Esophagus muscularis mucosa (tissue), 4 donors: ENCODE results near the gene OR10K2.

Experiments
- EP300 ChIP-seq: sonication (generic); formaldehyde crosslinking; IDR thresholded peaks from one replicate; pipeline ENCODE4 v1.6.1; 2017; ENCODE audit warnings: antibody characterized with exemption
- POLR2A ChIP-seq: fragments of 450-650 bp; IDR thresholded peaks from one replicate; pipeline ENCODE4 v1.6.1; 2017; ENCODE audit warnings: antibody characterized with exemption, moderate library complexity, mild to moderate bottlenecking, low read depth
- TF ChIP-seq, protein P1 (sequence below), 3 experiments: fragments of 200-600 bp in 2 of 3; fragments of 450-650 bp in 1 of 3; sonication (generic) in 2 of 3; IDR thresholded peaks; one replicate each; pipeline ENCODE4 v1.5.1; 2017 to 2019; ENCODE audit warnings: antibody characterized with exemption in 3 of 3, mild to moderate bottlenecking in 2 of 3, moderate library complexity in 1 of 3

DNA sequence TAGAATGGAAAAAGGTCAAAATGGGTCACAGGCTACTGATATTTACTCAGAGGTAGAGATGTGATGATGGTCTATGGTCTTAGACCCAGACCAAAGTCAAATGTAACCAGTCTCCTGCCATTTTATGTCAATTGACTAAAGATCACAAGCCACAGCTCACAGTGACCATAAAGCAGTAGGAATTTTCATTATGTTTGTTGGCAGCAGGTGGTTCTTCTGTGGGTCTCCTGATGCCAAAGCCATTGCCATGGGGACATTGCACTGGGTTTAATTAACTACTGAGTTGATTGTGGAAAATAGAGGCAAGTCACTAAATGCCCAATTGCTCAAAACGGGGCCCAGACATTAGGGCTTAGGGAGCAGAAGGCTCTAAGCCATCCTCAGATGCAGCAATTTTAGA lies at the start of gene OR10K2:
- TF ChIP-seq, protein P1, sequence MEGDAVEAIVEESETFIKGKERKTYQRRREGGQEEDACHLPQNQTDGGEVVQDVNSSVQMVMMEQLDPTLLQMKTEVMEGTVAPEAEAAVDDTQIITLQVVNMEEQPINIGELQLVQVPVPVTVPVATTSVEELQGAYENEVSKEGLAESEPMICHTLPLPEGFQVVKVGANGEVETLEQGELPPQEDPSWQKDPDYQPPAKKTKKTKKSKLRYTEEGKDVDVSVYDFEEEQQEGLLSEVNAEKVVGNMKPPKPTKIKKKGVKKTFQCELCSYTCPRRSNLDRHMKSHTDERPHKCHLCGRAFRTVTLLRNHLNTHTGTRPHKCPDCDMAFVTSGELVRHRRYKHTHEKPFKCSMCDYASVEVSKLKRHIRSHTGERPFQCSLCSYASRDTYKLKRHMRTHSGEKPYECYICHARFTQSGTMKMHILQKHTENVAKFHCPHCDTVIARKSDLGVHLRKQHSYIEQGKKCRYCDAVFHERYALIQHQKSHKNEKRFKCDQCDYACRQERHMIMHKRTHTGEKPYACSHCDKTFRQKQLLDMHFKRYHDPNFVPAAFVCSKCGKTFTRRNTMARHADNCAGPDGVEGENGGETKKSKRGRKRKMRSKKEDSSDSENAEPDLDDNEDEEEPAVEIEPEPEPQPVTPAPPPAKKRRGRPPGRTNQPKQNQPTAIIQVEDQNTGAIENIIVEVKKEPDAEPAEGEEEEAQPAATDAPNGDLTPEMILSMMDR (IDR thresholded peaks at IDR 0.05), result no peak
- TF ChIP-seq EP300 (no peak), POLR2A (no peak)
